Adrenal gland (tissue), 12 donors: ENCODE results near the gene COL6A3. TPM values are rescaled to one million over a fixed set of nuclear protein-coding genes. Genes with fewer than 3 reads are reported as not detected.

Source experiments
- DNase-seq, 7 donors: peaks; one replicate each; pipeline ENCODE4 v3.0.0-alpha.2; 2019 to 2020
- H3K27ac ChIP-seq, 5 donors: fragments of 200-600 bp; sonication (generic) in 4 of 5; 1 replicate in 3 of 5; 2 replicates in 2 of 5; pipeline versions ENCODE4 v1.5.1 to v1.8.0; 2016 to 2020; ENCODE audit warnings: mild to moderate bottlenecking in 1 of 5
- H3K27me3 ChIP-seq: fragments of 200-600 bp; 2 replicates; pipeline ENCODE4 v1.8.0; 2021
- H3K36me3 ChIP-seq, 2 donors: fragments of 200-600 bp; replicated peaks in 1 of 2; 1 replicate in 1 of 2; 2 replicates in 1 of 2; pipeline versions ENCODE4 v1.5.1 to v1.8.0; 2018 to 2022
- H3K4me1 ChIP-seq, 2 donors: fragments of 200-600 bp; replicated peaks in 1 of 2; 1 replicate in 1 of 2; 2 replicates in 1 of 2; pipeline versions ENCODE4 v1.5.1 to v1.8.0; 2018 to 2021
- H3K4me3 ChIP-seq, 4 donors: fragments of 200-600 bp; sonication (generic) in 3 of 4; one replicate each; pipeline ENCODE4 v1.5.1; 2016 to 2018
- H3K9me3 ChIP-seq, 3 donors: fragments of 200-600 bp; sonication (generic) in 1 of 3; replicated peaks in 1 of 3; 1 replicate in 2 of 3; 2 replicates in 1 of 3; pipeline versions ENCODE4 v1.5.1 to v1.8.0; 2016 to 2021
- CTCF ChIP-seq, 6 experiments: fragments of 450-650 bp in 4 of 6; fragments of 200-600 bp in 2 of 6; sonication (generic) in 1 of 6; IDR thresholded peaks; 1 replicate in 5 of 6; 2 replicates in 1 of 6; pipeline versions ENCODE4 v1.5.1 to v1.8.0; 2016 to 2021; ENCODE audit warnings: antibody characterized with exemption in 6 of 6, mild to moderate bottlenecking in 2 of 6, moderate library complexity in 1 of 6
- POLR2A ChIP-seq, 2 donors: fragments of 450-650 bp; IDR thresholded peaks; one replicate each; pipeline ENCODE4 v1.6.1; 2017; ENCODE audit warnings: antibody characterized with exemption in 2 of 2, mild to moderate bottlenecking in 2 of 2, moderate library complexity in 1 of 2
- WGBS, 4 donors: extraction: QIAGEN DNeasy Blood & Tissue Kit in 2 of 4; methylation state at CpG; one replicate each; pipeline versions ENCODE4 v1.1.5 to v1.1.7; 2013 to 2017; 5-methylcytosine and 5-hydroxymethylcytosine counted together
- intact Hi-C, 2 donors: fragments of 100-400 bp; cut with DNase I; formaldehyde crosslinking; loops; one replicate each; pipeline versions ENCODE4 v1.14.1 to v1.15.0; 2022 to 2023
- polyA plus RNA-seq, 3 donors: library from polyadenylated mRNA; stranded (reverse); fragments of 200-250 nt in 2 of 3; fragments of 350-450 nt in 1 of 3; fragmentation: Illumina TruSeq in 1 of 3; extraction: RNeasy Lipid Tissue Mini Kit (QIAGEN cat#74804) in 1 of 3; gene quantifications; one replicate each; pipeline ENCODE4 v1.2.3, GENCODE V29; 2013 to 2014
- total RNA-seq, 9 donors: library from RNA; depleted of rRNA in 4 of 9; stranded (reverse); fragments of >200 nt in 4 of 9; fragments of 120-200 nt in 1 of 9; fragmentation: NEBNext Ultra II Directional in 1 of 9; extraction: Animal tissue kit (Norgen Biotek cat#: 25700) in 1 of 9; gene quantifications; one replicate each; pipeline versions ENCODE4 v1.1.0 to v1.2.4, GENCODE V29; 2013 to 2023
- donor health status: healthy with polysubstance abuse.
- donor health status: Bipolar disorder and iron deficiency.
- donor health status: DM: yes; HTN: yes; CAD: no.
- donor health status: DM: no; HTN: no; CAD: no.
- donor health status: DM: no; HTN: no; CAD: no.
- donor health status: DM: yes; HTN: yes; CAD: no.

COL6A3 gene
- total and polyA plus RNA-seq, 12 donors = 15.5 to 69.4 (median 33.1) TPM

GRCh38 chr2:237423891-237424290, 9.9 kb upstream of the COL6A3 start:
- Histone ChIP-seq H3K9me3 (no peaks in the 10 kb centered on the region), H3K36me3 (no peaks in the 10 kb centered on the region), H3K4me1 (peaks cover 6 to 10% of the 10 kb centered on the region in 2 donors), H3K27ac (no peak overlapping the region), H3K27me3 (peaks cover 13% of the 10 kb centered on the region), H3K4me3 (no peak overlapping the region)
- TF ChIP-seq POLR2A (IDR thresholded peaks at IDR 0.05) (no peak), CTCF (IDR thresholded peaks at IDR 0.05) (no peak)
- intact Hi-C loops = no loop called here
- WGBS, 4 donors = 73 to 88% (median 85%) methylated on average over 2 of the region's 2 CpGs
- no peak for DNase-seq

DNA sequence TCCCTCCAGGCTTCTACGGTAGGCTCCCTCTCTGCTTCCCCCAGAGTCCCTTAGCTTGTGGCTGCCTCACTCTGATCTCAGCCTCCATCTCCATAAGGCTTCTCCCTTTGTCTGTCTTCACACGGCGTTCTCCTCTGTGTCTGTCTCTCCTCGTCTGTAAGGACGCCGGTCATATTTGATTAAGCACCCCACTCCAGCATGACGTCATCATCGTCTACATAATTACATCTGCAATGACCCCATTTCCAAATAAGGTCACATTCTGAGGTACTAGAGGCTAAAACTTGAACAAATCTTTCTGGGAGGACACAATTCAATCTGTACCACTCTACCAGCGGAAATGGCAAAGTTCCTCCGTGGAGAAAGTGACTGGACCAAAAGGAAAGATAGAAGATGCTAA, 8.3 kb upstream of the COL6A3 start:
- no peak overlapping the region for H3K4me3 ChIP-seq
- no peaks in the 10 kb centered on the region for H3K9me3 ChIP-seq
- no peak overlapping the region for H3K27ac ChIP-seq
- H3K27me3 ChIP-seq = peaks cover 13% of the 10 kb centered on the region
- no peak for TF ChIP-seq POLR2A (IDR thresholded peaks at IDR 0.05)
- 83 to 91% (median 87%) methylated on average over 10 of the region's 10 CpGs for WGBS, 4 donors
- no peak for DNase-seq
- H3K36me3 ChIP-seq = no peaks in the 10 kb centered on the region
- intact Hi-C loops = no loop called here
- peaks cover 6 to 10% of the 10 kb centered on the region in 2 donors for H3K4me1 ChIP-seq

DNA sequence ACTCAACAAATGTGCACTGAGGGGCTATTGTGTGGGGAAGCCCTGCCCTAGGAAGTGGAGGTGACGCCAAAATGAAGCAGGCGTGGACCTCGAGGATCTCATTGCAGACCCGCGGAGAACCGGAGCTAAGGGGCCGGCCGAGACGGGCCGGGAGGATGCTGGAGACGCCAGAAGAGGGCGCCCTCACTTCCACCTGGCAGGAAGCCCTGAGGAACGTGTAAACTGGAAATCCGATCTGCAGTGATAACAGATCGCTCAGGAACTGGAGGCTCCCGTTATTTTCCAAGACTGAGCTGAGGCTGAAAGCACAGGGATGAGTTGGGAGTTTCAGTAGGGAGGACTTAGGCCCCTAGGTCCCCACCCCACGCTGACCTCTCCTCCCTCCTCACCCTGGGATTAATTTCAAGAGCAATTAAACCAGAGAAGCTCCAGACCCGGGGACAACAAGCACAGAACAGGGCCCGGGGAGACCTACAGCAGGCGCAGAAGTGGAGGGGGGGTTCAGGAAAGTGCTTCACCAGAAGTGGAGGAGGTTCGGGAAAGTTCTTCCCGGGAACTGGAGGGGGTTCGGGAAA, 7.7 kb upstream of the COL6A3 start:
- intact Hi-C loops = no loop called here
- DNase-seq = peak; percentile 57 to 85 (median 76)
- Histone ChIP-seq H3K36me3 (no peaks in the 10 kb centered on the region), H3K27ac (no peak overlapping the region), H3K4me3 (peak overlapping the region in 1 of 4 donors; percentile 27), H3K9me3 (no peaks in the 10 kb centered on the region), H3K27me3 (peaks cover 11% of the 10 kb centered on the region), H3K4me1 (peaks cover 6 to 10% of the 10 kb centered on the region in 2 donors)
- 17 to 29% (median 18%) methylated on average over 18 to 23 of the region's 23 CpGs for WGBS, 4 donors
- TF ChIP-seq POLR2A (IDR thresholded peaks at IDR 0.05) (no peak), CTCF (IDR thresholded peaks at IDR 0.05) (peak; percentile 35 to 72 (median 60))

- Histone ChIP-seq H3K27ac (no peak overlapping the region), H3K9me3 (no peaks in the 10 kb centered on the region), H3K36me3 (no peaks in the 10 kb centered on the region), H3K4me3 (no peak overlapping the region), H3K27me3 (peaks cover 6% of the 10 kb centered on the region), H3K4me1 (peaks cover 6 to 10% of the 10 kb centered on the region in 2 donors)
- no peak for TF ChIP-seq POLR2A (IDR thresholded peaks at IDR 0.05)
- no peak for TF ChIP-seq CTCF (IDR thresholded peaks at IDR 0.05)
- 82 to 93% (median 87%) methylated on average over 3 of the region's 3 CpGs for WGBS, 4 donors
- intact Hi-C loops = loop anchor here in 1 of 2 donors (5.0 kb wide), 1 partner anchor 59 kb away; no protein-coding TSS in a partner anchor
- DNase-seq = no peak
These were observed 4.3 kb upstream of the COL6A3 start for GRCh38 chr2:237418300-237418699.
